Progenitor cell of endocrine pancreas (in vitro differentiated cells): Measurements from ENCODE around the gene STOML3. TPM values are rescaled to one million over a fixed set of nuclear protein-coding genes. Genes with fewer than 3 reads are reported as not detected.
"Not testable (repeated sequence)": the region's sequence is repeated elsewhere in the genome, so short reads cannot be mapped to it uniquely, and the experiment has no call there.

Source experiments
- DNase-seq: peaks from one replicate; pipeline ENCODE4 v3.0.0; 2021; ENCODE audit warnings: low spot score; ENCODE audit not compliant: unreplicated experiment
- H3K27ac Mint-ChIP-seq: 2 replicates; pipeline ENCODE4 v1.8.0; 2021; ENCODE audit warnings: mild to moderate bottlenecking, moderate library complexity, mixed read lengths
- H3K27me3 Mint-ChIP-seq: 2 replicates; pipeline ENCODE4 v1.8.0; 2021; ENCODE audit warnings: mixed read lengths
- H3K36me3 Mint-ChIP-seq: 2 replicates; pipeline ENCODE4 v1.8.0; 2022; ENCODE audit warnings: mixed read lengths; ENCODE audit not compliant: insufficient read depth
- H3K4me1 Mint-ChIP-seq: 2 replicates; pipeline ENCODE4 v1.8.0; 2021; ENCODE audit warnings: low read depth, mixed read lengths
- H3K4me3 Mint-ChIP-seq: 2 replicates; pipeline ENCODE4 v1.8.0; 2021; ENCODE audit warnings: low read depth, mild to moderate bottlenecking, moderate library complexity, mixed read lengths
- H3K9me3 Mint-ChIP-seq: 2 replicates; pipeline ENCODE4 v1.8.0; 2021; ENCODE audit warnings: low read depth, mixed read lengths
- CTCF ChIP-seq: fragments of 200-600 bp; sonication (generic); IDR thresholded peaks from one replicate; pipeline ENCODE4 v1.5.0; 2021; ENCODE audit warnings: antibody characterized with exemption, mild to moderate bottlenecking; ENCODE audit not compliant: unreplicated experiment
- total RNA-seq: library from RNA; stranded (reverse); gene quantifications from 2 replicates; pipeline ENCODE4 v1.2.1, GENCODE V29; 2021

The STOML3 gene
- total RNA-seq, 1 donor from 2014 or later = not detected

DNA sequence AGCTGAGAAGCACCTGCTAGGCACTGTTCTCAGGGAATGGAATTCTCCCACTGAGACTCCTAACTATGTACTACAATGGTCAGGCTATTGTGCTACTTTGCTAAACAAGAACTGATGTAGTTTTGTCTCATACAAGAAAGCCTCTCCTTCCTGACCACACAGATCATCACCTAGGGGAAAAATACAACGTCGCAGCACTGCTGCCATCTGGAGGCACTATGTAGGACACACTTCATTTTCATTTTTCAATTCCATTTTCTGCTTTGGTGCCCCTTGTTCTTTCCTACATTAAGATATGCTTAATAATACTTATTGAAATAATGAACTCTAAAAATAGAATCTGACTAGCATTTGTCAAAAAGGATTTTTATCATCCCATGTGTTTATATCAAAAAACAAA lies 26.2 kb upstream of the STOML3 start:
- Mint-ChIP-seq H3K27me3 (no peaks in the 10 kb centered on the region), H3K27ac (no peak overlapping the region), H3K4me3 (no peak overlapping the region), H3K4me1 (peaks cover 10% of the 10 kb centered on the region), H3K9me3 (no peaks in the 10 kb centered on the region), H3K36me3 (peaks cover 35% of the 10 kb centered on the region)
- peak; percentile 65 for TF ChIP-seq CTCF
- no peak for DNase-seq

- Mint-ChIP-seq H3K36me3 (peaks cover 40% of the 10 kb centered on the region), H3K4me3 (no peak overlapping the region), H3K27ac (no peak overlapping the region), H3K27me3 (no peaks in the 10 kb centered on the region), H3K4me1 (peaks cover 11% of the 10 kb centered on the region), H3K9me3 (no peaks in the 10 kb centered on the region)
- TF ChIP-seq CTCF = no peak
- no peak for DNase-seq
Measured at GRCh38 chr13:39016087-39016486, 25.5 kb upstream of the STOML3 start.

DNA sequence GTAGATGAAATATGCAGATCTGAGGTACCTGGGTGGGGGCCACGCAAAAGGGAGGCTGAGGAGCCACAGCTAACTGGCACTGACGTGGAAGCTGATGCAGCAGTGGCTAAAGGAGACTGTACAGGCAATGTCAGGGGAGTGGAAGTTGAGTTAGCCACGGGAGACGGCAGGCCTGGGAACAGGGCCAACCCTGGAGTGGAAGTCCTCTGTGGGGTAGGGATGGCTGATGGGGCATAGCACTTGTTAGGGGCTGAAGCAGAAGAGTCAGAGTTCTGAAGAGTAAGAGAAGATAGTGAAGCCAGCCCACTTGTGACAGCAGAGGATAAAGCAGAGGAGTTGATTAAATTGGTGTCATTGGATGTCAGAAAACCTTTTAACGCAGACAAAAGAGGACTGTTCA lies 22.8 kb upstream of the STOML3 start:
- peaks cover 7% of the 10 kb centered on the region for H3K4me1 Mint-ChIP-seq
- H3K36me3 Mint-ChIP-seq = peaks cover 47% of the 10 kb centered on the region
- H3K27me3 Mint-ChIP-seq = no peaks in the 10 kb centered on the region
- no peak overlapping the region for H3K27ac Mint-ChIP-seq
- no peak for DNase-seq
- H3K9me3 Mint-ChIP-seq = no peaks in the 10 kb centered on the region
- no peak overlapping the region for H3K4me3 Mint-ChIP-seq
- no peak for TF ChIP-seq CTCF

DNA sequence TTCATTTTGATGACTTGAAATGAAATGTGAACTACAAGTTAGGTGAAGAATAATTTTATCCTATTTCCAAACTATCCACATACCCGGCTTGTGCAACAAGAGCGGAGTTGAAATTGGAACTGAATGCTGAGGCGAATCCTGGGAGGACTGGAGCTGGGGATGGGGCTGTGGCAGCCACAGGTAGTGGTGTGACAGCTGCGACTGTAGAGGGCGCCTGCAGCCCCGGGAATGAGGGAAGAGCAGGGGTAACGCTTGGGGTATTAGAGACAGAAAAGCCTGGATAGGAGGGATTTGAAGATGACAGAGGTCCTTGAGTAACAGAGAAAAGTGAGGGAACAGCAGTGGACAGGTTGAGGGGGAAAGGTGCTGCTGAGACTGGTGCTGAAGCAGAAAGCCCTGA lies 22.0 kb upstream of the STOML3 start:
- H3K4me3 Mint-ChIP-seq = no peak overlapping the region
- no peak for DNase-seq
- peaks cover 7% of the 10 kb centered on the region for H3K4me1 Mint-ChIP-seq
- H3K36me3 Mint-ChIP-seq = peaks cover 52% of the 10 kb centered on the region
- peak; percentile 41 for TF ChIP-seq CTCF
- H3K27me3 Mint-ChIP-seq = no peaks in the 10 kb centered on the region
- no peak overlapping the region for H3K27ac Mint-ChIP-seq
- H3K9me3 Mint-ChIP-seq = peaks cover 2% of the 10 kb centered on the region

DNA sequence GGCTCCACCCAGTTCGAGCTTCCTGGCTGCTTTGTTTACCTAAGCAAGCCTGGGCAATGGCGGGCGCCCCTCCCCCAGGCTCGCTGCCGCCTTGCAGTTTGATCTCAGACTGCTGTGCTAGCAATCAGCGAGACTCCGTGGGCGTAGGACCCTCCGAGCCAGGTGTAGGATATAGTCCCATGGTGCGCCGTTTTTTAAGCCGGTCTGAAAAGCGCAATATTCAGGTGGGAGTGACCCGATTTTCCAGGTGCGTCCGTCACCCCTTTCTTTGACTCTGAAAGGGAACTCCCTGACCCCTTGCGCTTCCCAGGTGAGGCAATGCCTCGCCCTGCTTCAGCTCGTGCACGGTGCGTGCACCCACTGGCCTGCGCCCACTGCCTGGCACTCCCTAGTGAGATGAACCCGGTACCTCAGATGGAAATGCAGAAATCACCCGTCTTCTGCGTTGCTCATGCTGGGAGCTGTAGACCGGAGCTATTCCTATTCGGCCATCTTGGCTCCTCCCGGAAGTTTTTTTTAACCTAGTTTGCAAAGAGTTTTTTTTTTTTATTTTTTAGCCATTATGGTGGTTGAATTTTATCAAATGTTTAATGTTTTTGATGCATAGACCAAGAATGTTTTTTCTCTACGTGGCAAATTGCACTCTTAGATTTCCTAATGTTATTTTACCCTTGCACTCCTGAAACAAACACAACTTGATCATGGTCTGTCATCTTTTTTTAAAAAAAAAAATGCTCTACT lies 15.9 kb upstream of the STOML3 start:
- not testable (repeated sequence) for H3K27ac Mint-ChIP-seq, H3K27me3 Mint-ChIP-seq, H3K9me3 Mint-ChIP-seq, H3K4me1 Mint-ChIP-seq, DNase-seq
- Mint-ChIP-seq H3K36me3 (peaks cover 28% of the 10 kb centered on the region), H3K4me3 (peak overlapping the region; percentile 65)

- no peaks in the 10 kb centered on the region for H3K4me1 Mint-ChIP-seq
- no peaks in the 10 kb centered on the region for H3K36me3 Mint-ChIP-seq
- TF ChIP-seq CTCF = no peak
- H3K9me3 Mint-ChIP-seq = no peaks in the 10 kb centered on the region
- H3K4me3 Mint-ChIP-seq = no peak overlapping the region
- no peak overlapping the region for H3K27ac Mint-ChIP-seq
- H3K27me3 Mint-ChIP-seq = no peaks in the 10 kb centered on the region
- no peak for DNase-seq
Measured at GRCh38 chr13:38998739-38999138, 8.1 kb upstream of the STOML3 start.
